ENCODE data around the gene EGFLAM.

EGFLAM gene

DNA sequence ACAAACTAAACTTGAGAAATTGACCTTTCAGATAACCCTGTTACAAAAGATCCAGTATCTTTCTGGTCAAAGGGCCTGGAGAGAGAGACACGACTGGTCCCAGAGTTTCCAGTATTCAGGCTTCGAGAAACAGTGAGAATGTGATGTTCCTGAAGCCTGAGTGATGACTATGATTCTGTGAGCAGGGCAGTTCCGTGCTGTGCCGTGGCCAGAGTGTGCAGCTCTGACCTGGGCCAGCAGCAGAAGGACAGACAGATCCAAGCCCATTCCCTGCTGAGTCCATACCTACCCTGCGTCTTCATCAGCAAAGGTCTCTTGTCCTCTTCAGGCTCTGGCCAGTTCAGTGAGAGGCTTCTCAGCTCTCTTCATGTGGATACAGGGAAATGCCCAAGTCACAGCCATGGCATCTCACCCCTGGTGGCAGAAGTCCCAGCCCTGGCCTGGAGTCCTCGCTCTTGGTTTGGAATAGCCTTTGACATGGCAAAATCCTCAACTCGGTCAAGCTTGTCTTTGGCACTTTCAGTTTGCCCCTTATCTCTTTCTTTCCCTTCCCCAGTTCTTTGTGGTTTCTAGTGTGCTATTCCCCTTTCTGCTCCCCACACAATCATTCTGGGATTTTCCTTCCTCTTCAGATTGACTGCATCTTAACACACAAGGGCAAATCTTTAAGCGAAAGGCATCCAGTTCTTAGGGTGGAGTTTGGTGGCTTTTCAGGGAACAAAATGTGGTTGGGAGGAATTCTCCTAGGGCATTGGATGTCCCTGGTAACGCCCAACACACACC is 190.4 kb downstream of the EGFLAM start:
- no peak for DNase-seq (ENCODE audit: low spot score)

- DNase-seq (ENCODE audit: low spot score), result no peak
Measured at GRCh38 chr5:38450627-38451026, 192.3 kb downstream of the EGFLAM start.

DNA sequence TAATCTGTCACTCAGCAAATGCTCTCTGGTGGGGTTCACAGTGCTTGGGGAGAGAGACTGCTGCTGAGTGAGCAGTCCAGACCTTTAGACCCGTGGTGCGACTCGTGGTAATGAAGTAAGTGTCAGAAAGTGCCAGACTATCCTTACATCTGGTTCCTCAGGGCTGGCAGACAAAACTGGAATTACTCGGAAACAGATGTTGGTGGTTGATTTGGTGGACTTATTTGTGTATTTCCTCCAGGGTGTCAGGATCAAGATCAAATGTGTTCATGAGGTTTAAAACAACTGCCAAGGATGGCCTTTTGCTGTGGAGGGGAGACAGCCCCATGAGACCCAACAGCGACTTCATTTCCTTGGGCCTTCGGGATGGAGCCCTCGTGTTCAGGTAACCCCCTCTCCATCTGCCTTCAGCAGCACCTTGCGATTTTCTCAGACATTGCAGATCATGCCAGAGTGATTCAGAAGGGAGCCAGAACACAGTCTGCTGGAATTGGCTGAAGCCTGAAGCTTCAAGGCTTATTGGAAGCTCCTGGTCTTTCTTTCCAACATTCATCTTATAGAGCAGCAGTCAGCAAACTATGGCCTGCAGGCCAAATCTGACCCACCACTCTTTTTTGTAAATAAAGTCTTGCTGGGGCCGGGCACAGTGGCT is 192.8 kb downstream of the EGFLAM start:
- no peak for DNase-seq (ENCODE audit: low spot score)

DNA sequence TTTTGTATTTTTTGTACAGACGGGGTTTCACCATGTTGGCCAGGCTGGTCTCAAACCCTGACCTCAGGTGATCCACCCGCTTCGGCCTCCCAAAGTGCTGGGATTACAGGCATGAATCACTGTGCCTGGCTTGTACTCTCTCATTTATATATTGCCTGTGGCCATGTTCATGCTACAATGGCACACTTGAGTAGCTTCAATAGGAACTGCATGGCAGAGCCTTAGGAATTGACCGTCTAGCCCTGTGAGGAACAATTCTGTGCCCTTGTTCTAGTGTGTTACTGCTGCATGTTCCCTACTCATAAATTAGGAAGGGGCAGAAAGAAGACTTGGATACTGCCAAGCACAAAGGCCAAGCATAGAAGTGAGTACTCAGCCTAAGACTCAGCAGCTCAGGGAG is 193.8 kb downstream of the EGFLAM start:
- DNase-seq (ENCODE audit: low spot score), result no peak

GRCh38 chr5:38453506-38453905 is 195.1 kb downstream of the EGFLAM start:
- peak; percentile 74 for DNase-seq (ENCODE audit: low spot score)

GRCh38 chr5:38453921-38454320 is 195.6 kb downstream of the EGFLAM start:
- DNase-seq (ENCODE audit: low spot score), result no peak

DNA sequence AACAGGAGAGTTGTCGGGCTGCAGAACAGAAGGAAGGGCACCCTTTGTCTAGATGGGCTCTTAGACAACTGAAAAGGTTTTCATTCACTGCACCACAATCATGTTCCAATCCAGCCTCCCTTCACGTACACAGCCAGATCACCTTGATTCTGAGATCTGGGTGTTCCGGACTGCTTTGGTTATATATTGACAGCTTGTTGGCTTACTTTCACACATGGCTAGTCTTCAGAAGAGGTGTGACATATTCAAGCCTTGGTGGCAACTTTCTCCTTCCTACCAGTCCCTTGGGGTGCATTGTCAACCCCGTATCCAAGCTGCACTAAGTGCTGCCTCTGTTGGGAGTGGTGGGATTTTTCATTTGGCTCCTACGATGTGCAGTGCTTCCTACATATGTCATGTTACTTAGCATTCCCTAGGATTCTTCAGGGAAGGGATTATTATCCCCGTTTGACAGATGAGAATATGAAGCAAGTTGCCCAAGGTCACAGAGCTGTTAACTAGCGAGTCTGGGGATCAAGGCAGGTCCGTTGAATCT is 197.5 kb downstream of the EGFLAM start:
- DNase-seq (ENCODE audit: low spot score), result no peak

- DNase-seq (ENCODE audit: low spot score), result no peak
Measured at GRCh38 chr5:38456657-38457399, 198.5 kb downstream of the EGFLAM start.

- no peak for DNase-seq (ENCODE audit: low spot score)
Measured at GRCh38 chr5:38458174-38458573, 199.8 kb downstream of the EGFLAM start.

GRCh38 chr5:38462976-38463633 is 204.7 kb downstream of the EGFLAM start:
- DNase-seq (ENCODE audit: low spot score), result no peak

DNA sequence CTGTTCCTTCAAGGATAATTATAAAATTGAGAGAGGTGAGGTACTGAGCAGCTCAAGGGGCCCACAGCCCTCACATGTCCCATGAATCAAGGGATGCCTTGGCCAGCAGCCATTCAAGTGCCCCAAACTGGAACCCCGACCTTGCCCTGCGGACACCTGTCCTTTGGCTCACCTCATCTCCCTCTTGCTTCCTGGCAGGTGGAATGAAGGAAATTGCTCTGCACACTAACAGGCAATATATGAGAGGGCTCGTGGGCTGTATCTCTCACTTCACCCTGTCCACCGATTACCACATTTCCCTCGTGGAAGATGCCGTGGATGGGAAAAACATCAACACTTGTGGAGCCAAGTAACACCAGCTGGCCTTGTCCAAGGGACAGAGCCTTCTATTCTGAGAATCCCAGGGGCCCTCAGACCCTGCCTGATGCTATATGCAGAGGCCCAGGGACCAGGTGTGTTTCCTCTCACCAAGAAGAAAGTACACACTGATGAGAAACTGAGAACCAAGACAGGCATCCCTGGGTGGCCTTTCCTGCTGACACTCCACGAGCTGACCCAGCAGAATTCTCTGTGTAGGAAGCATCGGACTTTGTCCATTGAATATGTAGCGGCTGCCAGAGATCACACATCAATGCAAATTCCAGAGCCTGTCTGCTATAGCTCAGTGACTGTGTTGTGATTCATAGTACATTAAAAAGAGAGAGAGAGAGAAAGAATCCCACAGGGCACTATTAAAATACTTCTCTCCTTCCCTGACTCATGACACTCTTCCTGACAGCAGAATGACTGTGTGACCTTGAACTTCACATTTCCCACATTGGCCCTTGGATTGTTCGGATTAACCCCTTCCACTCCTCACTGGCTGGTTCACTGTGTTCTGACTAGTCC is 205.5 kb downstream of the EGFLAM start:
- no peak for DNase-seq (ENCODE audit: low spot score)

- no peak for DNase-seq (ENCODE audit: low spot score)
Measured at GRCh38 chr5:38465061-38465460, 206.7 kb downstream of the EGFLAM start.

GRCh38 chr5:38465702-38466423 is 207.5 kb downstream of the EGFLAM start:
- no peak for DNase-seq (ENCODE audit: low spot score)

- peak; percentile 62 for DNase-seq (ENCODE audit: low spot score)
Measured at GRCh38 chr5:38466424-38467189, 208.2 kb downstream of the EGFLAM start.

DNA sequence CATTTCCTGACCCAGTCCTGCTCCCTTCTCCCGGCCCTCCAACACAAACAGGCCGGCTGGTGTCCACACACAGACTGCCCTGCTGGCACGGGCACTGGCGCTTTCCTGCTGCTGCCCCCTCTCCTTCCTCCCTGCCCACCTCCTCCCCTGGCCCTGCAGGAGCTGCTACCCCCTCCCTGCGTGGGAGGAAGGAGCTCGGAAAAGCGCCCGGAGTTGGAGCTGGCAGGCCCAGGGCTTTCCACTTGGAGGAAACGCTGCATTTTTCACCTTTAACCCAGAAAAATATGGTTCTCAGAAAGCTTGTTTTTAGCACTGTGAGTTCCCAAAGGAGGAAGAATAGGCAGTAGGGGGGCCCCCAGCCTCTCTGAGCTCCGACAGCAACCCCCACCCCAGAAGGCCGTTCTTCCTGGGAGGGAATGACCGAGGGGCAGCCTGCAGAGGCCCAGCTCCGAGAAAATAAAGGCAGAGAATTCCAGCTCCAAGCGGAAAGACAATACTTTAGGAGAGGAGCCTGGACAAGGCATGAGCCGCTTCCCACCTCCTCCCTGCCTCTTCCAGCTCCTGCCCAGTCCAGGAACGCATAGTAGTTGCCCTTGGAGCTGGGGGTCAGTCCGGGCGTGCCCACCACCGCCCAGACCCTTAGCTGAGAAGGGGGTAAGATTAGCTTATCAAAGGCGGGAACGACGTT is 209.1 kb downstream of the EGFLAM start:
- DNase-seq (ENCODE audit: low spot score), result no peak

GRCh38 chr5:38468202-38468673 is 209.9 kb downstream of the EGFLAM start:
- no peak for DNase-seq (ENCODE audit: low spot score)

- peak; percentile 44 for DNase-seq (ENCODE audit: low spot score)
Measured at GRCh38 chr5:38468978-38469706, 210.8 kb downstream of the EGFLAM start.

DNA sequence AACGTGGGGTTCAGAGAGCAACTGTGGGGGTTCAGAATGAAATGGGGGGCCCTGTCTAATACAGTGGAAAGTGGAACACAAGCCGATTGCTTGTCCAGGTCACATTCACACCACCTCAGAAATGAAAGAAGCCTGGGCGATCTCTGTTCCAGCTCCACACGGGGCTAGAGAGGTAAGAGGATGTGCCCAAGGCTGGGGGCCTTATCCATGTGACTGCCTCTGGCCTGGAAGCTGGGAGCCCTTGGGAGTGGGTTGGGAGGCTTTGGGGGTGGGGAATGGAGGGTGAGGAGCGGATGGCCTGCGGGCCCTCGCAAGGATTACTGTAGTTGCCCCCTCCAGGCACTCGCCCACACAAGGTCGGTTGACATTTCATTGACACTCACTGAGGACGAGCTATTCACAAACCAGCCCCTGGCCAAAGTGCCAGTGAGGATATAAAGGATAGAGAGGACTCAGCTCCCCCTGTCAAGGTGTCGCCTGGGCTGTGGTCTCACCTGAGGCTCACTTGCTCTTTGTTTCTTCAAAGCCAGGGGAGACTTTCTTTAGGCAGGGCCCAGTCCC is 211.4 kb downstream of the EGFLAM start:
- no peak for DNase-seq (ENCODE audit: low spot score)

Data from pons (tissue), 1 donor.